B cell (primary cell): ENCODE measurements around the gene WBP1.
"Not testable (repeated sequence)": the region's sequence is repeated elsewhere in the genome, so short reads cannot be mapped to it uniquely, and the experiment has no call there.

ENCODE experiments used
- EZH2 ChIP-seq: IDR thresholded peaks from 2 replicates; pipeline ENCODE4 v1.6.1; 2012; ENCODE audit warnings: borderline replicate concordance, low read depth, mild to moderate bottlenecking, moderate library complexity, low read length; ENCODE audit not compliant: insufficient read depth, poor library complexity, severe bottlenecking
- TF ChIP-seq, protein P1 (sequence below): fragments of 200-600 bp; IDR thresholded peaks from one replicate; pipeline ENCODE4 v1.8.0; 2022; ENCODE audit warnings: antibody characterized with exemption, mild to moderate bottlenecking

DNA sequence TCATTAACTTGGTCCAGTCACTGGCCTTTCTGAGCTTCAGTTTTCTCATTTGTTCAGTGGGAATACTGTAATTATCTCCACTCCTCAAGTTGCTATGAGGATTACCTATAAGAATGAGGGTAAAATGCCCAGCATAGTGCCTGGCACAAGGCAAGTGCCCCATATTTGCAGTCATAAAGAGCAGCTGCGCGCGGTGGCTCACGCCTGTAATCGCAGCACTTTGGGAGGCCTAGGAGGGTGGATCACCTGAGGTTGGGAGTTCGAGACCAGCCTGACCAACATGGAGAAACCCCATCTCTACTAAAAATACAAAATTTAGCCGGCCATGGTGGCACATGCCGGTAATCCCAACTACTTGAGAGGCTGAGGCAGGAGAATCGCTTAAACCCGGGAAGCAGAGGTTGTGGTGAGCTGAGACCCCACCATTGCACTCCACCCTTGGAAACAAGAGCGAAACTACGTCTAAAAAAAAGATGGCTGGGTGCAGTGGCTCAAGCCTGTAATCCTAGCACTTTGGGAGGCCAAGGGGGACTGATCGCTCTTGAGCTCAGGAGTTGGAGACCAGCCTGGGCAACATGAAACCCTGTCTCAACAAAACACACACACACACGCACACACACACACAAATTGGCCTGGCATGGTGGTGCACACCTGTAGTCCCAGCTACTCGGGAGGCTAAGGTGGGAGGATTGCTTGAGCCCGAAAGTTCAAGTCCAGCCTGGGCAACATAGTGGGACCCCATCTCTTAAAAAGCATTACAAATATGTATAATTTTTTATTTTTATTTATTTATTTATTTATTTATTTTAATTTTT lies 15.5 kb upstream of the WBP1 start:
- TF ChIP-seq, protein P1, sequence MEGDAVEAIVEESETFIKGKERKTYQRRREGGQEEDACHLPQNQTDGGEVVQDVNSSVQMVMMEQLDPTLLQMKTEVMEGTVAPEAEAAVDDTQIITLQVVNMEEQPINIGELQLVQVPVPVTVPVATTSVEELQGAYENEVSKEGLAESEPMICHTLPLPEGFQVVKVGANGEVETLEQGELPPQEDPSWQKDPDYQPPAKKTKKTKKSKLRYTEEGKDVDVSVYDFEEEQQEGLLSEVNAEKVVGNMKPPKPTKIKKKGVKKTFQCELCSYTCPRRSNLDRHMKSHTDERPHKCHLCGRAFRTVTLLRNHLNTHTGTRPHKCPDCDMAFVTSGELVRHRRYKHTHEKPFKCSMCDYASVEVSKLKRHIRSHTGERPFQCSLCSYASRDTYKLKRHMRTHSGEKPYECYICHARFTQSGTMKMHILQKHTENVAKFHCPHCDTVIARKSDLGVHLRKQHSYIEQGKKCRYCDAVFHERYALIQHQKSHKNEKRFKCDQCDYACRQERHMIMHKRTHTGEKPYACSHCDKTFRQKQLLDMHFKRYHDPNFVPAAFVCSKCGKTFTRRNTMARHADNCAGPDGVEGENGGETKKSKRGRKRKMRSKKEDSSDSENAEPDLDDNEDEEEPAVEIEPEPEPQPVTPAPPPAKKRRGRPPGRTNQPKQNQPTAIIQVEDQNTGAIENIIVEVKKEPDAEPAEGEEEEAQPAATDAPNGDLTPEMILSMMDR = not testable (repeated sequence)
- not testable (repeated sequence) for TF ChIP-seq EZH2
